ENCODE measurements around the gene RBM19.
"Not testable (repeated sequence)": the region's sequence is repeated elsewhere in the genome, so short reads cannot be mapped to it uniquely, and the experiment has no call there.

The RBM19 gene, protein sequence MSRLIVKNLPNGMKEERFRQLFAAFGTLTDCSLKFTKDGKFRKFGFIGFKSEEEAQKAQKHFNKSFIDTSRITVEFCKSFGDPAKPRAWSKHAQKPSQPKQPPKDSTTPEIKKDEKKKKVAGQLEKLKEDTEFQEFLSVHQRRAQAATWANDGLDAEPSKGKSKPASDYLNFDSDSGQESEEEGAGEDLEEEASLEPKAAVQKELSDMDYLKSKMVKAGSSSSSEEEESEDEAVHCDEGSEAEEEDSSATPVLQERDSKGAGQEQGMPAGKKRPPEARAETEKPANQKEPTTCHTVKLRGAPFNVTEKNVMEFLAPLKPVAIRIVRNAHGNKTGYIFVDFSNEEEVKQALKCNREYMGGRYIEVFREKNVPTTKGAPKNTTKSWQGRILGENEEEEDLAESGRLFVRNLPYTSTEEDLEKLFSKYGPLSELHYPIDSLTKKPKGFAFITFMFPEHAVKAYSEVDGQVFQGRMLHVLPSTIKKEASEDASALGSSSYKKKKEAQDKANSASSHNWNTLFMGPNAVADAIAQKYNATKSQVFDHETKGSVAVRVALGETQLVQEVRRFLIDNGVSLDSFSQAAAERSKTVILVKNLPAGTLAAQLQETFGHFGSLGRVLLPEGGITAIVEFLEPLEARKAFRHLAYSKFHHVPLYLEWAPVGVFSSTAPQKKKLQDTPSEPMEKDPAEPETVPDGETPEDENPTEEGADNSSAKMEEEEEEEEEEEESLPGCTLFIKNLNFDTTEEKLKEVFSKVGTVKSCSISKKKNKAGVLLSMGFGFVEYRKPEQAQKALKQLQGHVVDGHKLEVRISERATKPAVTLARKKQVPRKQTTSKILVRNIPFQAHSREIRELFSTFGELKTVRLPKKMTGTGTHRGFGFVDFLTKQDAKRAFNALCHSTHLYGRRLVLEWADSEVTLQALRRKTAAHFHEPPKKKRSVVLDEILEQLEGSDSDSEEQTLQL

DNA sequence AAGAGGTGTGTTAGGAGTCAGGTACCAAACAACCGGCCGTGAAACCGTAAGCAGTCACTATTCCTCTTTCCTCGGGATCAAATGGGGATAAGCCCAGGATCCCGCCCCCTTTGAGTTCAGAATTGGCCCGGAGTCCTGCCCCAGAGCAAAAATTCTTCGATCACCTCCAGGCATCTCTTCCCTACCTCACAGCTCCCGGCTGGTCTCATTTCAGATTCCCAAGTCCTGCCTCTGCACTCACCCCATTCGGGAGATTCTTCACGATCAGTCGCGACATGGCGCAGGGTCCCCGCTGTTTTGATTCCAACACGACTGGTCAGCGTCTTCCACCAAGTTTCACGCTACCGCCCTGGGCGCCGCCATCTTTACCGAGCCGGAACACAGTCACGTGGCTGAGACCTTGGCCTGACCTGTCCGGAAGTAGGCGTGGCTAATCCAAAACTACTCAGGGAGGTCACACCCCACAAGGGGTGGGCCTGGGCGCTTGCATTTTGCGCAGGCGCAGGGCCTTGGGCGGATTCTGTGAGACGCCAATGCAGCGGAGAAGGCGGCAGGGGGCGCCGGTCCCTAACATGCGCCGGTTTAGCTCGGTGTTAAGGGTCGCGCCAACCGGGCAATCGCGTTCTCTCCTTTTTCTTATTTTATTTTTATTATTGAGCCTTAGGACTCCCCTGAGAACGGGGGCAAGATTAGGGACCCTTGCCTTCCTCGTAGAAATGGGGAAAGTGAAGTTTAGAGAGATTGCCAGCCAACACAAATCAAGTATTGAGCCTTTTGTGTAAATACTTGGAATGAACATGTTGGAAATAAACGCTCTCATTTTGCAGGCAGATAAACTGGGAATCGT, at the start of gene RBM19:
Gene RBM19 (minus strand): TSS at position 375 of the 847 bp plus-strand sequence. CDS start 98 bp downstream, at position 277.
- DNase-seq, result peak; percentile 98

GRCh38 chr12:114015851-114016250, 49.7 kb upstream of the RBM19 start:
- DNase-seq, result no peak

- no peak for DNase-seq
Observed at GRCh38 chr12:114013575-114014345, 47.6 kb upstream of the RBM19 start.

DNA sequence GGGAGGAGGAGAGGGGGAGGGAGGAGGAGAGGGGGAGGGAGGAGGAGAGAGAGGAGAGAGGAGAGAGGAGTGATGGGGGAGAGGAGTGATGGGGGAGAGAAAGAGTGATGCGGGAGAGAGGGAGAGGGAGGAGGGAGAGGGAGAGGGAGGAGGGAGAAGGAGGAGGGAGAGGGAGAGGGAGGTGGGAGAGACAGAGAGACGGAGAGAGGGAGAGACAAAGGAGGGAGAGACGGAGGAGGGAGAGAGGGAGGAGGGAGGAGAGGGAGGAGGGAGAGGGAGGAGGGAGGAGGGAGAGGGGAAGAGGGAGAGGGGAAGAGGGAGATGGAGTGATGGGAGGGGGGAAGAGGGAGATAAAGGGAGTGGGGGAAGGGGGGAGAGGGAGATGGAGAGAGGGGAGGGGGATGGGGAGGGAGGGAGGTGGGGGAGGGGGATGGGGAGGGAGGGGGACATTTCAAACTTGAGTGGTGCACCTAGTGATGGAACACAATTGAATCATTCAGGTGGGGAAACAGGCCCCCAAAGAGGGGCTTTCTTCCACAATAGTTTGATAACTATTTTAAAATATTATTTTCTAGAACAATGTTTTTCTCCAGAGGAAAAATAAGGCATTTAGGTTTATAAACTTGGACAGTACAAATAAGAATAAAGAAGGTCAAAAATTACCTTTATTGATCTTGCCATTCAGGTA, 46.8 kb upstream of the RBM19 start:
- no peak for DNase-seq

DNA sequence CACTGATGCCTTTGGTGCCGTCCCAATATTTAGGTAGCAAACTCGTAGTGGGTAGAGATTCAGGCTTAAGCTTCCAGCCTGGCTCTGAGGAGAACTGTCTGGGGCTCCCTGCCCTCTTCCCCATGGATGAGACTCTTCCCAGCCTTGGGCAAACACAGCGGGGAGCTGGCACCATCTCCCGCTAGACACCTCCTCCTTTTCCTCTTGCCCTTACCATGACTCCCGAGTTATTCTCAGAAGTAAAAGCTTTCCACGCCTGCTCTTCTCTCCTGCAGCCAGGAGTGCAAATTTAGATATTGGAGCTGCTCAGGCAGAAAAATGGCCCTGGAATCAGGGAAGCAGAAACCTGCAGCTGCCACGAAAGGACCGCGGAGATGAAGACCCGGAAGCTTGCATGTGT, 45.6 kb upstream of the RBM19 start:
- no peak for DNase-seq

DNA sequence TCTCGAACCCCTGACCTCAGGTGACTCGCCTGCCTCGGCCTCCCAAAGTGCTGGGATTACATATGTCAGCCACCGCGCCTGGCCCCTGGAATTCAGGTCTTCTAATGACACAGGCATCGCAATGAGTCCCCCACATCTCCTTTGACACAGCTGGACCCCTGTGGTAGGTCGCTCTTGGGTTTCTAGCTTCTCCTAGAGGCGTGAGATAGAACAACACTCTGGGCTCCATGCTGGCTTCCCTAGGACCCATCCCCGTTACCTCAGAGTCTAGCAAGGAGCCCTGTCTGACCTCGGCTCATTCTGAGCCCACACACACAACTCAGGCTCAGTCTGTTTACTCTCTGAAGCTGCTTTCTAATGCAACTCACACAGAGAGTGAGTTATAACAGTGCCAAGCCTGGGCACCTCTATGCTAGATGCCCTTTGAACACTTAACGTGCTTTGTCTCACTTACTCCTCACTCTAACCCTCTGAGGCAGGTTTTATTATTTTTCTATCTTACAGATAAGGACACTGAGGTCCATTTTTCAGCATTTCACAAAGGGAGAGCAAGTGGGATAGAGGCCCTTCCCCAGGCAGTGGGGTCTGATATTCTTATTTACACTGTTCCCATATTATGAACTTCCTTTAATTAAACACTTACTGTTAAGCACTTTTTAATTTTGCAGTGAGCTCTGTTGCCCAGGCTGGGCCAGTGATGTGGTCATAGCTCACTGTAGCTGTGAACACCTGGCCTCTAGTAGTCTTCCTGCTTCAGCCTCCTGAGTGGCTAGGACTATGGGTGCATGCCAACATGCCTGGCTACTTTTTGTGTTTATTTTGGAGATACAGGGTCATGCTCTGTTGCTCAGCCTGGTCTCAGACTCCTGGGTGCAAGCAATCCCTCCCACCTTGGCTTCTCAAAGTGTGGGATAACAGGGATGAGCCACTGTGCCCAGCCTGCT, 40.6 kb upstream of the RBM19 start:
- DNase-seq, result no peak

DNA sequence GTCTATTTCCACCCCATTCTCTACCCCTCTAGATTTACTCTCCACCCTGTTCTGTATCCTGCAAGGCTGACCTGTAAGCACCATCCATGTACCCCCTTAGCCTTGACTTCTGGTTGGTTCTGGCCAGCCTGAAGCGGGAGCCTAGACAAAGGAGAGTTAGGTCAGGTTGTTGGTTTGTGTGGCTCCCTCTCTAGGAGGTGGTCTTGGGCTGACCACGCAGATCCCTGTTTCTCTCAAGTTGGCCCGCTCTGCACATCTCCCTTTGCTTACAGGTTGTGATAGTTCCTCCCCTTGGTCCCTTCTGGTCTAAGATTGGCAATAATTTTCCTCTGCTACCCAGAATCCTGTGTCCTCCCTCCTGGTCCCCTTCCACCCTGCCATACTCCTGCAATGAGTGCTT, 38.3 kb upstream of the RBM19 start:
- no peak for DNase-seq

DNA sequence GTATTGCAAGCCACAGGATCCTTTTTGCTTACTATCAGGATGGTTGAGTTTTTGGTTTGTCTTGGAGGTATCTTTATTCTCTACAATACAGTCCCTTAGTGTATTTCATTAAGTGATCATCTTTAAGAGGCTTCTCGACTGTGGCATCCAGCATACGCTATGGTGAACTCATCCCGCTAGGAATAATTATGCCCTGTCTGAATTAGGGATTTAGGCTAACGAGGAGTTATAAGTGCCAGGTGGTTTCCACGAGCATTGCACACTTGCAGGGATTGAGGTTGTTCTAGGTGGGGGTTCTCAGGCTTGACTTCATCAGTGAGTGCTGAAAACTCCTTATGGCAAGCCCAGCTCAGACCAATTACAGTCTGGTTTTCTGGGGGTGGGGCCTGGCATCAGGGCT, 37.2 kb upstream of the RBM19 start:
- no peak for DNase-seq

DNA sequence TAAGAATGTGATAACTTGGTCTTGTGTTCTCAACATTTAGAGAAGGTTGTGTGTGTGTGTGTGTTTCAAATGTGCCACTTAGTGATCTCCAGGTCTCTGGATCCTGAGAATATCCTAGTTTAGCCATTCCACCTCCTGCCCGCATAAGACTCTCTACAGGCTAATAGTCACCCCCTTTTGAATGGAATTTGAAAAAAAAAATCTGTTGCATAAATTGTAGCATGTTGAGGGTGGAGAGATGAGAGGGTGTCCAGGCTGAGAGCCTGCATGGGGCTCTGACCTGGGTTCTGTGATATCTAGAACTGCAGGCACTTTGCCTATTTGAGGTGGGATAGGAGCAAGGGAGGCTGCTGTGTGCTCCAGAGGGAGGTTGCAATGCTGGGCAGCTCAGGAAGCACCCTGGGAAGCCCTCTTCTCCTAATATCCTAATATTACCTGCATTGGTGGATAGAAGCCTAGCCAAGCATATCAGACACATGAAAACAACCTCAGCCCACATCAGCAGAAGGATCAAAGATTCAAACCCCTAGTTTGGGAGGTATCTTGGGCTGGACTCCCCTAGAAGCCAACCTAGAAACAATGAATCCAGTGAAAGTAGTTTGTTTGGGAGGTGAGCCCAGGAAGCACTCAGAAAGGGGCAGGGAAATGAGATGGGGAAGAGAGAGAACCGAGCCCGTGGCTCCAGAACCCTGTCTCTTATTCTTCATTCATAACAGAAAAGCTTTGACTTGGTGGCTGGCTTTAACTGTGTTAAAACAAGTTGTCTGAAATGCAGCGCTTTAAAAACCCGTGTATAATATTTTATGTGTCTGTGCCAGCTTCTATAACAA, 35.6 kb upstream of the RBM19 start:
- DNase-seq, result no peak

DNA sequence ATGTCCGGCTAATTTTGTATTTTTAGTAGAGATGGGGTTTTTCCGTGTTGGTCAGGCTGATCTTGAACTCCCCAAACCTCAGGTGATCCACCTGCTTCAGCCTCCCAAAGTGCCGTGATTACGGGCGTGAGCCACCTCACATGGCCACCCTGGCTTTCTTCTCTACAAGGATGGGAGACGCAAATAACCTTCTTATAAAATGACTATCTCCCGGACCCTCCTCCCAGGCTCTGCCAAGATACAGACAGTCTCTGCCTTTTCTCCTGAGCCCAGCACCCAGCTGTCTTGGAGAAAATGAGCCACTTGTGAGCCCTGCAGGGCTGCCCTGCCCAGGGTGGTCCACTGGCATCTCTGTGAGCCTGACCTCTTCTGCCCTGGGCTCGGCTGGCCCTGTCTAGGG, 34.7 kb upstream of the RBM19 start:
- no peak for DNase-seq

DNA sequence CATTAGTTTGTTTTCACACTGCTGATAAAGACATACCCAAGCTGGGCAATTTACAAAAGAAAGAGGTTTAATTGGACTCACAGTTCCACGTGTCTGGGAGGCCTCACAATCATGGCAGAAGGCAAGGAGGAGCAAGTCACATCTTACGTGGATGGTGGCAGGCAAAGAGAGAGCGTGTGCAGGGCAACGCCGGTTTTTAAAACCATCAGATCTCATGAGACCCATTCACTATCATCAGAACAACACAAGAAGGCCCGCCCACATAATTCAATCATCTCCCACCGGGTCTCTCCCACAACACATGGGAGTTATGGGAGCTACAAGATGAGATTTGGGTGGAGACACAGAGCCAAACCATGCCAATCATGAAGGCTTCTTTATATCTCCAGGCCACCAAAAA, 34.1 kb upstream of the RBM19 start:
- not testable (repeated sequence) for DNase-seq

DNA sequence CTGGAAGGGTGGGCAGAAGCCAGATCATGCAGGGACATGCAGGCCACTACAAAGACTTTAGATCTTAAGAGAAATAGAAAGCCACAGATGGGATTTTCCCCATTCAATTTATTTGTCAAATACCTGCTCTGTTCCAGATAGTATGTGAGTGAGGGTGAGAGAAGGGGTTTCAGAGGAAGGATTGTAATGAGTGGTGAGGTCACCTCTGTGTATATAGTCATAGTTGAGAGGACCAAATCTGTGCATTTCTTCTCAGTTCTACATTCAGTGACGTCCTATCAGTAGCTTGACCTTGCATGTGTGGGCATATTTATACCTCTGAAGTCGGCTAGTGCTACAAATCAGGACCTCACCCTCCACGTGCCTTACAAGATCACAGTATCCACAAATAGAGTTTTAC, 31.2 kb upstream of the RBM19 start:
- no peak for DNase-seq

DNA sequence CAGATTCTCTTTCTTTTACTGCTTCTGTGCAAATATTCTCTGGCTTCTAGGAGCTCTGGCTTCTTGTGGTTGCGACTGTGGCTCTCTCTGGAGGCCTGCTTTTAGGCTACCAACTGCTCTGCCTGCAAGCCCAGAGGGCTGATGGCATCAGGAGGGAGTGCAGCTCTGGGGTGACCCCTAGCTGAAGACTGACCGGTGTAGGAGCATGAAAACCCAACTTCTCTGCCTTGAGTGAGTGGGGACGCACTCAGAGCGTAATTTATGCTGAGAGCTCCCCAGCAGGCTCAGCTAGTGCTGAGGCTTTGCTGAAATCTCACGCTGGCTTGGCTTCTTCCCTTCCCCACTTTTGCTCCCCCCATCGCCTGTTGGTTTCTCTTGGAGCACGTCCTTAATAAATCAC, 29.9 kb upstream of the RBM19 start:
- DNase-seq, result no peak

DNA sequence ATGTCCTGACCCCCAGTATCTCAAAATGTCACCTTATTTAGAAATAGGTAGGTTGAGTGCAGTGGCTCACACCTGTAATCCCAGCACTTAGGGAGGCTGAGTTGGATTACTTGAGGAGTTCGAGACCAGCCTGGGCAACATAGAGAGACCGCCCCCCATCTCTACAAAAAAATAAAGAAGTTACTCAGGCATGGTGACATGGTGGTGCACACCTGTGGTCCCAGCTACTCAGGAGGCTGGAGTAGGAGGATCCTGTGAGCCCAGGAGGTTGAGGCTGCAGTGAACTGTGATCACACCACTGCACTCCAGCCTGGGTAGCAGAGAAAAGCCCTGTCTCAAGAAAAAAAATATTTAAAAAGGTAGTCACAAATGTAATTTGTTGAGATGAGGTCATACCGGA, 27.9 kb upstream of the RBM19 start:
- DNase-seq, result no peak

DNA sequence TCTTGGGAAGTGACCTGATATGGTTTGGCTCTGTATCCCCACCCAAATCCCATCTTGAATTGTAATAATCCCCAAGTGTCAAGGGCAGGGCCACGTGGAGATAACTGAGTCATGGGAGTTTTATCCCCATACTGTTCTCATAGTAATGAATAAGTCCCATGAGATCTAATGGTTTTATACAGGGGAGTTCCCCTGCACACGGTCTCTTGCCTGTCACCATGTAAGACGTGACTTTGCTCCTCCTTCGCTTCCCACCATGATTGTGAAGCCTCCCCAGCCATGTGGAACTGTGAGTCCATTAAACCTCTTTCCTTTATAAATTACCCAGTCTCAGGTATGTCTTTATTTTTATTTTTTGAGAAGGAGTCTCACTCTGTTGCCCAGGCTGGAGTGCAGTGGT, 26.6 kb upstream of the RBM19 start:
- not testable (repeated sequence) for DNase-seq

GRCh38 chr12:113991224-113992044, 25.3 kb upstream of the RBM19 start:
- no peak for DNase-seq

GRCh38 chr12:113990250-113991223, 24.4 kb upstream of the RBM19 start:
- DNase-seq, result no peak

All from activated CD8-positive, alpha-beta memory T cell treated with anti-CD3 and anti-CD28 coated beads for 24 hours (primary cell).